ENCODE measurements around the gene TNFAIP8L3.

- TF ChIP-seq, protein P1, sequence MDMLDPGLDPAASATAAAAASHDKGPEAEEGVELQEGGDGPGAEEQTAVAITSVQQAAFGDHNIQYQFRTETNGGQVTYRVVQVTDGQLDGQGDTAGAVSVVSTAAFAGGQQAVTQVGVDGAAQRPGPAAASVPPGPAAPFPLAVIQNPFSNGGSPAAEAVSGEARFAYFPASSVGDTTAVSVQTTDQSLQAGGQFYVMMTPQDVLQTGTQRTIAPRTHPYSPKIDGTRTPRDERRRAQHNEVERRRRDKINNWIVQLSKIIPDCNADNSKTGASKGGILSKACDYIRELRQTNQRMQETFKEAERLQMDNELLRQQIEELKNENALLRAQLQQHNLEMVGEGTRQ (CRISPR knock-in tag; IDR thresholded peaks at IDR 0.05): no peak
- TF ChIP-seq ZNF589 (CRISPR knock-in tag; IDR thresholded peaks at IDR 0.05; ENCODE audit: low read depth) (no peak), FOXJ2 (tag; IDR thresholded peaks at IDR 0.05) (no peak), CAMTA2 (CRISPR knock-in tag; conservative IDR thresholded peaks at IDR 0.05) (no peak), SIN3A (IDR thresholded peaks at IDR 0.05; ENCODE audit: borderline replicate concordance in 2 of 2, control insufficient read depth in 1 of 2, low read depth in 2 of 2, low read length in 2 of 2) (no peak), POLR2AphosphoS5 (IDR thresholded peaks at IDR 0.05; ENCODE audit: control insufficient read depth, insufficient read depth, low read depth, low read length) (no peak), ZNF121 (CRISPR knock-in tag; conservative IDR thresholded peaks at IDR 0.05) (no peak), MYC (IDR thresholded peaks at IDR 0.05; ENCODE audit: low read depth, low read length) (no peak), MYC (CRISPR knock-in tag; IDR thresholded peaks at IDR 0.05; ENCODE audit: borderline replicate concordance, low read depth) (no peak), ZNF143 (CRISPR knock-in tag; IDR thresholded peaks at IDR 0.05) (no peak)
Measured at GRCh38 chr15:51111061-51111460, 16.4 kb upstream of the TNFAIP8L3 start.

All from K562 (cell line).